K562 (cell line): ENCODE measurements around the gene PCDH9.

Experiments used
- CBX2 ChIP-seq: fragments of 200-600 bp; sonication (generic); IDR thresholded peaks from one replicate; pipeline ENCODE4 v1.6.1; 2012; ENCODE audit warnings: mild to moderate bottlenecking, low read length, inconsistent platforms; ENCODE audit not compliant: insufficient read depth, poor library complexity, severe bottlenecking
- KLF6 ChIP-seq: fragments of 250-450 bp; sonication (Bioruptor Pico); IDR thresholded peaks from 2 replicates; pipeline ENCODE4 v1.4.0; 2020; ENCODE audit warnings: mild to moderate bottlenecking, moderate library complexity, borderline replicate concordance
- NR3C1 ChIP-seq: sonication (generic); formaldehyde crosslinking; IDR thresholded peaks from 2 replicates; pipeline ENCODE4 v1.8.1; 2022; ENCODE audit warnings: missing genetic modification reagents
- POLR2A ChIP-seq: fragments of 450-650 bp; conservative IDR thresholded peaks from 2 replicates; pipeline ENCODE4 v1.6.1; 2016
- RBM22 ChIP-seq: fragments of 200-400 bp; formaldehyde crosslinking; IDR thresholded peaks from 2 replicates; pipeline ENCODE4 v1.6.1; 2018; ENCODE audit warnings: low read length, low read depth; ENCODE audit not compliant: poor library complexity, severe bottlenecking
- RCOR1 ChIP-seq, 2 experiments: IDR thresholded peaks; 2 replicates each; pipeline ENCODE4 v1.6.1; 2012; ENCODE audit warnings: low read depth in 2 of 2, low read length in 2 of 2, borderline replicate concordance in 1 of 2, improper control_type of control experiment in 1 of 2
- SREBF1 ChIP-seq: fragments of 150-350 bp; IDR thresholded peaks from 2 replicates; pipeline ENCODE4 v1.6.1; 2014; ENCODE audit warnings: antibody characterized with exemption, low read depth, low read length, borderline replicate concordance
- TEAD4 ChIP-seq, 2 experiments: sonication (generic) in 1 of 2; formaldehyde crosslinking in 1 of 2; IDR thresholded peaks; 2 replicates each; pipeline versions ENCODE4 v1.6.1 to v1.8.0; 2012 to 2022; ENCODE audit warnings: borderline replicate concordance in 1 of 2, inconsistent platforms in 1 of 2, low read length in 1 of 2, mild to moderate bottlenecking in 1 of 2, missing genetic modification reagents in 1 of 2
- YY1 ChIP-seq, 3 experiments: IDR thresholded peaks; 2 replicates each; pipeline ENCODE4 v1.6.1; 2011; ENCODE audit warnings: low read length in 2 of 3, mild to moderate bottlenecking in 2 of 3, moderate library complexity in 2 of 3, borderline replicate concordance in 1 of 3, control low read depth in 1 of 3, low read depth in 1 of 3; ENCODE audit not compliant: insufficient read depth in 3 of 3, insufficient replicate concordance in 2 of 3, control insufficient read depth in 1 of 3, insufficient read length in 1 of 3; ENCODE audit errors: extremely low read depth in 1 of 3

- TF ChIP-seq RBM22: no peak
- no peak for TF ChIP-seq RCOR1 (IDR thresholded peaks at IDR 0.05; ENCODE audit: borderline replicate concordance in 1 of 2, low read depth in 2 of 2, low read length in 2 of 2)
- TF ChIP-seq SREBF1: no peak
- no peak for TF ChIP-seq POLR2A
- TF ChIP-seq CBX2: no peak
- no peak for TF ChIP-seq KLF6 (CRISPR knock-in tag)
- no peak for TF ChIP-seq NR3C1 (CRISPR knock-in tag)
- no peak for TF ChIP-seq YY1 (IDR thresholded peaks at IDR 0.05; ENCODE audit: borderline replicate concordance in 1 of 3, control insufficient read depth in 1 of 3, extremely low read depth in 1 of 3, insufficient read depth in 3 of 3, insufficient read length in 1 of 3, insufficient replicate concordance in 2 of 3, low read depth in 1 of 3, low read length in 2 of 3)
- TF ChIP-seq TEAD4 (IDR thresholded peaks at IDR 0.05; ENCODE audit: low read length): no peak
- TF ChIP-seq TEAD4 (CRISPR knock-in tag; IDR thresholded peaks at IDR 0.05; ENCODE audit: borderline replicate concordance): no peak
Observed at GRCh38 chr13:67128136-67128535, 102.0 kb downstream of the PCDH9 start.
